Urinary bladder (tissue), 4 donors: ENCODE results near the gene GALR2. TPM values are rescaled to one million over a fixed set of nuclear protein-coding genes. Genes with fewer than 3 reads are reported as not detected.
"Not testable (repeated sequence)": the region's sequence is repeated elsewhere in the genome, so short reads cannot be mapped to it uniquely, and the experiment has no call there.

Experiments used
- DNase-seq: peaks from one replicate; pipeline ENCODE4 v3.0.0-alpha.2; 2015; ENCODE audit errors: extremely low spot score
- H3K27ac ChIP-seq: one replicate; pipeline ENCODE4 v1.5.1; 2013; ENCODE audit warnings: low read depth, mild to moderate bottlenecking, moderate library complexity
- H3K36me3 ChIP-seq: one replicate; pipeline ENCODE4 v1.6.1; 2013; ENCODE audit warnings: mild to moderate bottlenecking, moderate library complexity; ENCODE audit not compliant: insufficient read depth
- H3K4me1 ChIP-seq: one replicate; pipeline ENCODE4 v1.6.1; 2013; ENCODE audit warnings: mild to moderate bottlenecking, moderate library complexity; ENCODE audit not compliant: insufficient read depth
- H3K4me3 ChIP-seq: one replicate; pipeline ENCODE4 v1.5.1; 2013; ENCODE audit warnings: low read depth, low read length
- WGBS: extraction: QIAGEN DNeasy Blood & Tissue Kit; methylation state at CpG from one replicate; pipeline ENCODE4 v1.1.7; 2013; 5-methylcytosine and 5-hydroxymethylcytosine counted together
- polyA plus RNA-seq: library from polyadenylated mRNA; stranded (reverse); fragments of 200-250 nt; gene quantifications from one replicate; pipeline ENCODE4 v1.2.3, GENCODE V29; 2013
- total RNA-seq: library from RNA; depleted of rRNA; stranded (reverse); fragments of >200 nt; gene quantifications from one replicate; pipeline ENCODE4 v1.2.3, GENCODE V29; 2014
- donor health status: healthy with polysubstance abuse.
- donor health status: healthy.

The GALR2 gene
- total and polyA plus RNA-seq, 2 donors: 0.09 TPM; not detected in 1

DNA sequence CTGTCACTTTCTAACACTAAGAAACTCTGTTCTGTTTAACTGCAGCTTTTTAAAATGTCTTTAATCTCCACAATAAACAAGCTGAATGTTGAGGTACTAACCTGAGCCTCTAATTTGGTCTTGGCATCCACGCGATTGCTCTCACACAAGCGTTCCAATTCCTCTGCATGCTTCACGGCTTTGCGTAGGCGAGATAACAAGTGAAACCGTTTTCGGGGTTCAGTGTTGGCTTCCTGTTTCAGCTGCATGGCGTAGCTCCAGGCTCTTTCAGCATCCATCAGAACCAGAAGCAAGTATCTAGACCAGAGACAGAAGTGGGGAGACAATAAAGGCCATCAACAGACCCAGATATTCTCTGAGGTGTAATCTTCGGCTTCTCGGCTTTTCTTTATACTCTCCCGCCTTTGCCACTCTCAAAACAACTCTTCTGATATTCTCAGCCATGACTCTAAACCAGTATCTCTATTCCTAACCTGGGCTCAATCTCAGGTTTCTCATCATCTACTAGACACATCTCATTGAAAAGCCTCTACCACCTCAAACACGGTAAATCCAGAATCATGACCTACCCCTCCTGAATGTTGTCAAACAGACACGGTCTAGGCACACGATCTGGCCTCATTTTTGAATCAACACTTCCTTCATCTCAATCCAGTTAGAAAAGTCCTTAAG is 10.6 kb upstream of the GALR2 start:
- 91% methylated on average over 15 of the region's 15 CpGs for WGBS
- H3K27ac ChIP-seq: no peak overlapping the region
- no peaks in the 10 kb centered on the region for H3K4me1 ChIP-seq
- peaks cover 23% of the 10 kb centered on the region for H3K36me3 ChIP-seq
- DNase-seq: no peak
- no peak overlapping the region for H3K4me3 ChIP-seq

DNA sequence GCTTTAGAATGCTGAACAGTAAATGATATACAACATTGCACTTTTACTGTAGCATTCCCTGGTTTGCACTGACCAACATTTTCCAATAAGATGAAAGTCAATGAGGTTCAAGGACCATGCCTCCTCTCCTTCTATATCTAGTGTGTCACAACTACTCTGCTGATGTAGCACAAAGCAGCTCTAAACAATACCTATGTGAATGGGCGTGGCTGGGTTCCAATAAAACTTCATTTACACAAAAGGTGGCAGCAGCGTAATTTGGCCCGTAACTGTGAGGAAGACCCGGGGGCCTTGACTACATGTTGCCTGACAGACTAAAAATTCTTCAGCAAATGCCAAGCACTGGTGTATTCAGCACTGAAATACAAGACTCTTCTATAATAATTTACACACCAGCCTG is 8.8 kb upstream of the GALR2 start:
- H3K27ac ChIP-seq: no peak overlapping the region
- H3K4me3 ChIP-seq: no peak overlapping the region
- peaks cover 18% of the 10 kb centered on the region for H3K36me3 ChIP-seq
- 85% methylated on average over 4 of the region's 4 CpGs for WGBS
- no peaks in the 10 kb centered on the region for H3K4me1 ChIP-seq
- DNase-seq: no peak

DNA sequence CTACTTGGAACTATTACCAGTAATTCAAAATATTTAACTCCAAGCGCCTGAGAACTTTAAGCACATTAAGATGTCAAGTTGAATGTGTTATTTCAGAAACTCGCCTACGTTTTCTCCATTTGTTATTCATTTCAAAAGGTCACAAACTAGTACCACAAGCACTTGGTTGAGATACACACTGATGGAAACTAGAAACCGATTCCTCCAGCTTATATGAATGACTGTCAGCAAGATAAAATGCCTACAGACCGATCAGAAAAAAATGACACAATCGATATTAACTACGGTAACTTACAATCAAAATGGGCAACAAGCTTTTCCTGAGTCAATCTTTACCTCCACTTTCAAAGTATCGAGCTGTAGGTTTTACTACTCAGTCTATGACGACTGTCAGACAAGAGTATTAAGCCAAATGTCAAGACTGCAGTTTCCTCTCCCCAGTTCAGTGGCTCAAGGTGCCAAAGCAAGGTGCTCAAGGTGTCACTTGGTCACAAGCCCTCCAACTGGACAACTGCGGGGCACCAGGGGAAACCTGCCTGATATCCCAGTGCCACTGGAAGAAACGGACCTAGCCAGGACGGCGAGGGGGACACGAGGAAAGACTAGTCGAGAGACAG is 2.9 kb upstream of the GALR2 start:
- Histone ChIP-seq H3K4me3 (peak overlapping the region; percentile 78), H3K4me1 (no peaks in the 10 kb centered on the region), H3K36me3 (peaks cover 6% of the 10 kb centered on the region), H3K27ac (peak overlapping the region; percentile 76)
- DNase-seq: no peak
- 14% methylated on average over 15 of the region's 15 CpGs for WGBS

DNA sequence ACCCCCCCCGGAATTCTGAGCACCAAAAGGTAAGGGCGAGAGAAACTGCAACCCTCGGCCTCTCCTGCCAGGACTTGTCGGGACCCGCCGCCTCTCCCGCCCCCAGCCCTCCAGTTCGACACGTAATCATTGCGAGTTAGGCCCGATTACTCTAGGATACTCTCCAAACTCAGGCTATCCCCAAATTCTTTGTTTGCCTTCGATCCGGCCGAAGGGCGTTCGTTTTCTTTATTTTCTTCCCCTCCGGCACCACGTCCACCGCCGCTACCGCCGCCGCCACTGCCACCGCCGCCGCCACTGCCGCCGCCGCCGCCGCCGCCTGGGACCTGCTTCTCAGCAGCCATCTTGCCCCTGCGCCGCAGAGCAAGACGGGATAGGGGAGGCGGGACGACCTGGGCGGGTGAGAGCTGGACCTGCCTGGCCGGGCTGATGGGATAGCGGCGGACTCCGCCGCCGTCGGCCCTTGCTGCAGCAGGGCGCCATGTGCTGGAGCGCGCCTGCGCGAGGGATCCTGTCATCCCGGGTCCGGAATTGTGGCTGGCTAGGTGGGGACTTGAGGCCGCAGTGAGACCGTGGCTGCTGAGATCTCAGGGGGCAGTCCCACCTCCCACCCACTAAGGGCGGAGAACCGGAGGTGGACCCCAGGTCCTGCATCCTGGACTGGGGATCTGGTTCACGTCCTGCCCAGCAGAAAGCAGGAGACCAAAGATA is 2.3 kb upstream of the GALR2 start, which contains the start of gene SRP68:
Gene SRP68 (minus strand): TSS at position 370 of the 711 bp plus-strand sequence. CDS start 26 bp downstream, at position 344.
- peak within 1 kb of the TSS; percentile 76 for H3K27ac ChIP-seq

GRCh38 chr17:76075364-76076145 is 974 bp downstream of the GALR2 start:
- Histone ChIP-seq H3K36me3 (no peaks in the 10 kb centered on the region), H3K4me3 (no peak overlapping the region), H3K27ac (no peak overlapping the region), H3K4me1 (no peaks in the 10 kb centered on the region)
- no peak for DNase-seq
- 3% methylated on average over 48 of the region's 48 CpGs for WGBS

More for the DNA sequence above, 2.3 kb upstream of the GALR2 start, which contains the start of gene SRP68:
- H3K4me1 ChIP-seq: no peaks in the 10 kb centered on the region
- WGBS: under 1% methylated on average over 57 of the region's 57 CpGs
- H3K4me3 ChIP-seq: peak within 1 kb of the TSS; percentile 78
- DNase-seq: peak; percentile 76
- H3K36me3 ChIP-seq: peaks cover 6% of the 10 kb centered on the region

DNA sequence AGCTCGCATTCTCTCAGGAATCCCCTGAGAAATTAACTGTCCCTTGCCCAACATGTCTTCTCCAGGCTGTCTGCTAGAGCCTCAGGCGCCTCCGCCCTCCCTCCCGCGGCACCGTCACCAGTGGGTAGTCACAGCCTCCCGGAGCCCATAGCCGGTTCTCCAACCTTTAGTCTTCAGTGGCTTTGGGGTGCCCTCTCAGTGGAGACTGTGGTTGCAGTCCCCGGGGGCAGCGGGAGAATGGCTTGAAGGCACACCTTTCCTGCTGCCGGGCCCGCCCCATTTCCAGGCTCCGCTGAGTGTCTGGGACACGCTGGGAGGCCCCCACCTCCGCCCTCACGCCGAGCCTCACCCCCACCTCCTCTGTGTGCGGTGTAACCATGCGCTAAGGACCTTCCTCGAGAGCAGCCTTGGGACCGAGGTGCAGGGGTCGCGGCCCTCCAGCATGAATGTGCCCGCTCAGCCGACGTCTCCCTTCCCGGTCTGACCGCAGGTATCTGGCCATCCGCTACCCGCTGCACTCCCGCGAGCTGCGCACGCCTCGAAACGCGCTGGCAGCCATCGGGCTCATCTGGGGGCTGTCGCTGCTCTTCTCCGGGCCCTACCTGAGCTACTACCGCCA is 1.7 kb downstream of the GALR2 start:
- Histone ChIP-seq H3K4me3 (no peak overlapping the region), H3K4me1 (no peaks in the 10 kb centered on the region), H3K36me3 (no peaks in the 10 kb centered on the region), H3K27ac (no peak overlapping the region)
- DNase-seq: no peak
- 3% methylated on average over 41 of the region's 41 CpGs for WGBS

DNA sequence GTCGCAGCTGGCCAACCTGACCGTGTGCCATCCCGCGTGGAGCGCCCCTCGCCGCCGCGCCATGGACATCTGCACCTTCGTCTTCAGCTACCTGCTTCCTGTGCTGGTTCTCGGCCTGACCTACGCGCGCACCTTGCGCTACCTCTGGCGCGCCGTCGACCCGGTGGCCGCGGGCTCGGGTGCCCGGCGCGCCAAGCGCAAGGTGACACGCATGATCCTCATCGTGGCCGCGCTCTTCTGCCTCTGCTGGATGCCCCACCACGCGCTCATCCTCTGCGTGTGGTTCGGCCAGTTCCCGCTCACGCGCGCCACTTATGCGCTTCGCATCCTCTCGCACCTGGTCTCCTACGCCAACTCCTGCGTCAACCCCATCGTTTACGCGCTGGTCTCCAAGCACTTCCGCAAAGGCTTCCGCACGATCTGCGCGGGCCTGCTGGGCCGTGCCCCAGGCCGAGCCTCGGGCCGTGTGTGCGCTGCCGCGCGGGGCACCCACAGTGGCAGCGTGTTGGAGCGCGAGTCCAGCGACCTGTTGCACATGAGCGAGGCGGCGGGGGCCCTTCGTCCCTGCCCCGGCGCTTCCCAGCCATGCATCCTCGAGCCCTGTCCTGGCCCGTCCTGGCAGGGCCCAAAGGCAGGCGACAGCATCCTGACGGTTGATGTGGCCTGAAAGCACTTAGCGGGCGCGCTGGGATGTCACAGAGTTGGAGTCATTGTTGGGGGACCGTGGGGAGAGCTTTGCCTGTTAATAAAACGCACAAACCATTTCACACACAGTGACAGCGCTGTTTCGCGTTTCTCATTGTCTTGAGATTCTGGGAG is 2.4 kb downstream of the GALR2 start:
- Histone ChIP-seq H3K36me3 (no peaks in the 10 kb centered on the region), H3K4me3 (no peak overlapping the region), H3K27ac (no peak overlapping the region), H3K4me1 (no peaks in the 10 kb centered on the region)
- WGBS: 5% methylated on average over 82 of the region's 82 CpGs
- no peak for DNase-seq

GRCh38 chr17:76077584-76078110 is 3.1 kb downstream of the GALR2 start:
- no peaks in the 10 kb centered on the region for H3K4me1 ChIP-seq
- H3K4me3 ChIP-seq: no peak overlapping the region
- DNase-seq: no peak
- WGBS: 16% methylated on average over 11 of the region's 12 CpGs
- H3K27ac ChIP-seq: no peak overlapping the region
- no peaks in the 10 kb centered on the region for H3K36me3 ChIP-seq

- not testable (repeated sequence) for DNase-seq, H3K4me3 ChIP-seq, H3K36me3 ChIP-seq, H3K27ac ChIP-seq, H3K4me1 ChIP-seq
- WGBS: 65% methylated on average over 5 of the region's 5 CpGs
Observed at GRCh38 chr17:76078370-76078769, 3.8 kb downstream of the GALR2 start.

GRCh38 chr17:76078860-76079534 is 4.4 kb downstream of the GALR2 start, which contains the start of gene ZACN:
Gene ZACN, plus strand, starts transcription at chr17:76079182. Its CDS starts 83 bp downstream, at chr17:76079265.
- WGBS: 68% methylated on average over 17 of the region's 17 CpGs
- no peak for DNase-seq
- H3K27ac ChIP-seq: no peak within 1 kb of the TSS
- no peak within 1 kb of the TSS for H3K4me3 ChIP-seq
- H3K36me3 ChIP-seq: no peaks in the 10 kb centered on the region
- H3K4me1 ChIP-seq: no peaks in the 10 kb centered on the region

DNA sequence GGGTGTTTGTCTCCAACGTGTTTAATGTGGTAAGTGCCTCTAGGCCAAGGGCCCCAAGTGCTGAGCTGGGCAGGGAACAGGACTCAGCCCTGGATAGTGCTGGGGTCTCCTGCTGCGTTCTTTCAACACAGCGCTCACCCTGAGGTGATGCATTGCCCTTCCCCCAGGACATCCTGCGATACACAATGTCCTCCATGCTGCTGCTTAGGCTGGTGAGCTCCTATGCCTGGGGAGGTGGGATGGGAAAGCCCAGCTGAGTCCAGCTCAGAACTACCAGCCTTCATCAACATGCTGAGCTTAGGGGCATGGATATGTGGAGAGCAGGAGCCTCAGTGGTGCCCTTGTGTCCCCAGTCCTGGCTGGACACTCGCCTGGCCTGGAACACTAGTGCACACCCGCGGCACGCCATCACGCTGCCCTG is 5.0 kb downstream of the GALR2 start:
- 29% methylated on average over 9 of the region's 9 CpGs for WGBS
- Histone ChIP-seq H3K36me3 (no peaks in the 10 kb centered on the region), H3K27ac (no peak overlapping the region), H3K4me1 (no peaks in the 10 kb centered on the region), H3K4me3 (no peak overlapping the region)
- DNase-seq: no peak
